ELF-1 (cell line): Measurements from ENCODE around the gene CREBRF.
A peak's percentile ranks its signal among the peaks of the same experiment; 100 is the strongest.
"Not testable (repeated sequence)": the region's sequence is repeated elsewhere in the genome, so short reads cannot be mapped to it uniquely, and the experiment has no call there.

ENCODE experiments used
- DNase-seq: peaks from one replicate; pipeline ENCODE4 v3.0.0-alpha.2; 2016; ENCODE audit warnings: low read depth, low spot score

CREBRF gene

DNA sequence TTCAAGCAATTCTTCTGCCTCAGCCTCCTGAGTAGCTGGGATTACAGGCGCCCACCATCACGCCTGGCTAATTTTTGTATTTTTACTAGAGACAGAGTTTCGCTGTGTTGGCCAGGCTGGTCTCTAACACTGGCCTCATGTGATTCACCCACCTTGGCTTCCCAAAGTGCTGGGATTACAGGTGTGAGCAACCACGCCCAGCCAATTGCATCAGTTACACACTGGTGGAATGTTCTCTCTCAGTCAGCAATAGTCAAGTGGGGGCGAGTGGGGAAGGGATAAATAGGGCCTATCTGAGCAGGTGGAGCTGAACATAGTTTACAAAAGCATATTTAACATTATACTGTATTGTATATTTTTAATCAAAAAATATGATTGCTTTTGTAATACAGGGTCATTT, 98.5 kb downstream of the CREBRF start:
- DNase-seq: not testable (repeated sequence)

GRCh38 chr5:173155912-173156311, 99.8 kb downstream of the CREBRF start:
- DNase-seq: no peak

- no peak for DNase-seq
Observed at GRCh38 chr5:173158366-173158765, 102.2 kb downstream of the CREBRF start.

DNA sequence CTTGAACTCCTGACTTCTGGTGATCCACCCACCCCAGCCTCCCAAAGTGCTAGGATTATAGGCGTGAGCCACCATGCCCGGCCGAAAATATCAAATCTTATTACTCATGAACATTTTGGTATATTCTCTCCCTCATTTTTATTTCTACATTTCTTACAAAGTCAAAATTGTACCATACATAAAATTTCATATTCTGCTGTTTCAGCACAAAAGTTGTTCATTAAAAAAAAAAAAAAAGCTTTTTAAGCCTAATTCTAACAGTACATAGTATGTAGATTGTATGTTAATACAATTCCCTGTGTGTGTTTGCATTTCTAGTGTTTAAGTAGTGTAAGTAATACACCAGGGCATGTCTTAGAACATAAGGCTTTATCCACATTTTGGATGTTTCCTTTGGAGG, 103.1 kb downstream of the CREBRF start:
- no peak for DNase-seq

- DNase-seq: no peak
Observed at GRCh38 chr5:173161148-173161547, 105.0 kb downstream of the CREBRF start.

DNA sequence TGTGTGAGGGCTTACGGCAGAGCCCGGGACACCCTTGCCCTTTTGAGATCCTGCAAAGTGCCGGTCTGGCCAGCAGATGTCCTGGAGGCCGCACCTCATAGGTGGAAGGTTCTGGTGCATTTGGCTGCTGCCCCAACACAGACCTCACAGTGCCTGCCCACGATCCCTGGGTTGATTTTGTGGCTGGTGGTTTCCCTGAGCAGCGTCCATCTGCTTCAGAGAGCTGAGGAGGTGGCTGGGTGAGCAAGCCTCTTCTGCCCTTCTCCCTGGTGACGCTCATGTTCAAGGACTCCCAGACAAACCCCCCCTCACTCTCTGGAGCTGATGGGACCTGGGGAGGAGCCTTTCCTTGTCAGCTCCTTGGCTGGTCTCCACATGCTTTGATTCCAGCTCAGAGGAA, 107.1 kb downstream of the CREBRF start:
- DNase-seq: peak; percentile 27

- no peak for DNase-seq
Observed at GRCh38 chr5:173165177-173166016, 109.2 kb downstream of the CREBRF start.

GRCh38 chr5:173172166-173172565, 116.0 kb downstream of the CREBRF start:
- DNase-seq: no peak

DNA sequence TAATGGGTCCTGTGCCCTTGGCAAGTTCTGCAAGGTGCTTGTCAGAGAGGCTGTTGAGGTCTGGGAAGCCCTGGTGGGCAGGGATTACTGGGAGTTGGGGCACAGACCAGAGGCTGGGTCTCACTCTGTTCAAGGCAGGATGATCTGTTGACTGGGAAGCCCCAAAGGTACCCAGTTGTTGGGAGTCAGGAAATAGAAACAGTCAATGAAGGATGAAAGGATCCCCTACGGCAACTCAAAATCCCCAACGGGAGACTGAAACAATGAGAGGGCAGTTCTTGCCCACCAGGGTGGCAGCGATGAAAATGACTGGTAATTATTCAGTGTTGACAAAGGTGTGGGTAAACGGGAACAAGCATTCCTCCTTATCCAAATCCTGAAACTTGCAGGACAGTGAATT, 119.4 kb downstream of the CREBRF start:
- peak; percentile 14 for DNase-seq

DNA sequence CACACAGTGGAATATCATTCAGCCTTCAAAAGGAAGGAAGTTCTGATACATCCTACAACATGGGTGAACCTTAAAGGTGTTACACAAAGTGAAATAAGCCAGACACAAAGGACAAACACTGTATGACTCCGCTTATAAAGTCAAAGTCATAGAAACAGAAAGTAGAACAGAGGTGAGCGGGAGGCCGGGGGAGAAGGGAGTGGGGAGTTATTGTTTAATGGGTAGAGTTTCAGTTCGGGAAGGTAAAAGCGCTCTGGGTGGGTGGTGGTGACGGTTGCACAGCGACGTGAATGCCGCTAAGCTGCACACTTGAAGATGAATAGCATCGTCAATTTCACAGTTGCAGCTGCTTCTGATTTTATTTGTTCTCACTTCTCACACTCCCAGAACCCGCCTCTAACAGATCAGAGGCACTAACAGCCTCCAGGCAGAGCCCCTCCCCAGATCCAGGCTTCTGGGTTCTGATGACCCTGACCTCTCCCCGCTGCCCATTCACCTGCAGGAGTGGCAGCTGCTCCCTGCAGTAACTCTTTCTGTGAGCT, 122.3 kb downstream of the CREBRF start:
- DNase-seq: no peak

DNA sequence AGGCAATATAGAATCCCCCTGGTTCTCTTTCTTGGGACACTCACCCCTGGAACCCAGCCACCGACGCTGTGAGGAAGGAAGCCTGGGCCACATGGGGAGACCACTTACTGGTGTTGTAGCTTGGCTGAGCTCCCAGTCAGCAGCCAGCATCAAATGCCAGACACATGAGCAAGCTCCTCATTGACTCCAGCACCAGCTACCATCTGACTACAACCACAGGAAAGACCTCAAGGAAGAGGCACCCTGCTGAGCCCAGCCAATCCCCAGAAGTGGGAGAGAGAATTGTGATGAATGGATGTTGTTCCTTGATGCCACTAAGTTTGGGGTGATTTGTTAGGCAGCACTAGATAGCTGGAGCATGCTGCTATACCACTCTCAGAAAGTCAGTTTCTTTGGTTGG, 124.2 kb downstream of the CREBRF start:
- no peak for DNase-seq

- DNase-seq: no peak
Observed at GRCh38 chr5:173187054-173187743, 131.0 kb downstream of the CREBRF start.

DNA sequence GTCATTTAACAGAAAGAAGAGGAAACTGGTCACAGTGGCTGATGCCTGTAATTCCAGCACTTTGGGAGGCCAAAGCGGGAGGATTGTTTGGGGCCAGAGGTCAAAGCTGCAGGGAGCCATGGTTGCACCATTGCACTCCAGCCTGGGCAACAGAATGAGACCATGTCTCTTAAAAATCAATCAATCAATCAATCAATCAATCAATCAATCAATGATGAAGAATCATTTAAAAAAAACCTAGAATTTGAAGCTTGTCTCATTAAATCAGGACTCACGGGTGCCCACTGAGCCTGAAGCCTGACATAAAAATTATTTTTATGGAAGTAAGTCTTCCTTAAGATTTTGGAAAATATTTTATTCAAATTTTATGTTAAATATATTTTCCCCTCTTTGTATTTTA, 132.1 kb downstream of the CREBRF start:
- DNase-seq: no peak
